GM21390 (cell line): Measurements from ENCODE around the gene TXLNA.
"Not testable (repeated sequence)": the region's sequence is repeated elsewhere in the genome, so short reads cannot be mapped to it uniquely, and the experiment has no call there.

ENCODE experiments used
- ATAC-seq: cut with Tn5 transposase; IDR thresholded peaks from one replicate; pipeline ENCODE4 v1.9.1; 2021; ENCODE audit not compliant: unreplicated experiment

Gene TXLNA

DNA sequence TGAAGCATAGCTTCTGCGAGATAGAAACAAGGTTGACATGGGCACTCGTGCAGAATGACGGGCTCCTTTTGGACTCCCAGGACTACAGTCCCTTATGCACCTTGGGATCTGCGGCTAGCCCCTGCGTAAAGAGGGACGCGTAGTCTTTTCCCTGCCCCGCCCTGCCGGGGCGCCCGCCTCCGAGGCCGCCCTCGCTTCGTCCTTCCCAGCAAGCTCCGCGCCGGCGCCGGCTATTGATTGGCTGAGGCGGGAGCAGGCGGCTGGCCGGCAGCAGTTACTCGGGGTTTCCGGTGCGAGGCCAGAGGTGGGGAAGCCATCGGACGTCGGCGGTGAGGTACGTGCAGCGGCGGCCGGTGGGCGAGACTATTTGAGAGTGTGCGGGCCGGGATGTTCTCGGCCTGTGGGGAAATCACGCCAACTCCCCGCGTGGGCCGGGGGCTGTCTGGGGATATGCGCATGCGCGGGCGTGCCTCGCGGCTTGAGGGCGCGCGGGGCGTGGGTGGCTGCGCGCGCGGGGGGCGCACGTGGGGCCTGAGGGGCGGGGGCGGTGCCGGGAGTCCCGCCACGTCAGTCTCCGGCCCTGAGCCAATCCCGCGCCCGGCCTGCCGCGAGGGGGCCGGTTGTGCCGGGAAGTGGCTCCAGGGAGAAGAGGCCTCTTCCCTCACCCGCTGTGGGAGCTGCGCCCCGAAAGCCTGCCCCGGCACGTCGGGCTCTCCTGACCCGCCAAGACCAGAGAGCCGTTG lies at the start of gene TXLNA:
Gene TXLNA (plus strand): TSS at position 233 of the 743 bp plus-strand sequence. CDS start 671 bp downstream, outside the sequence.
- peak; percentile 82 for ATAC-seq

DNA sequence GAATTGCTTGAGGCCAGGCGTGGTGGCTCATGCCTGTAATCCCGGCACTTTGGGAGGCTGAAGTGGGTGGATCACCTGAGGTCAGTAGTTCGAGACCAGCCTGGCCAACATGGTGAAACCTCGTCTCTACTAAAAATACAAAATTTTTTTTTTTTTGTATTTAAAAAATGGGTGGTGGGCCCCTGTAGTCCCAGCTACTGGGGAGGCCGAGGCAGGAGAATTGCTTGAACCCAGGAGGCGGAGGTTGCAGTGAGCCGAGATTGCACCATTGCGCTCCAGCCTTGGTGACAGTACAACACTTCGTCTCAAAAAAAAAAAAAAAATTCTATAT lies 45.6 kb upstream of the TXLNA start:
- ATAC-seq = not testable (repeated sequence)

DNA sequence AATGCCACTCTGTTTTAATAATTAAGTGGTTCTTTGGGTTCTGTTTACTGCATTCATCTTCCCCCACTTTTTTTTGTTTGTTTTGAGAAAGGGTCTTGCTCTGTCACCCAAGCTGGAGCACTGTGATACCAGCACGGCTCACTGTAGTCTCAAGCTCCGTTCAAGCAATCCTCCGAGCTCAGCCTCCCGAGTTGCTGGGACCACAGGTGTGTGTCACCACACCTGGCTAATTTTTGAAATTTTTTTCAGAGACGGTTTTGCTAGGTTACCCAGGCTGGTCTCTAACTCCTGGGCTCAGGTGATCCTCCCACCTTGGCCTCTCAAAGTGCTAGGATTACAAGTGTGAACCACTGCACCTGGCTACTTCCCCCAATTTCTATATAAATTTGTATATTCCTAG lies 42.4 kb upstream of the TXLNA start:
- ATAC-seq = no peak

DNA sequence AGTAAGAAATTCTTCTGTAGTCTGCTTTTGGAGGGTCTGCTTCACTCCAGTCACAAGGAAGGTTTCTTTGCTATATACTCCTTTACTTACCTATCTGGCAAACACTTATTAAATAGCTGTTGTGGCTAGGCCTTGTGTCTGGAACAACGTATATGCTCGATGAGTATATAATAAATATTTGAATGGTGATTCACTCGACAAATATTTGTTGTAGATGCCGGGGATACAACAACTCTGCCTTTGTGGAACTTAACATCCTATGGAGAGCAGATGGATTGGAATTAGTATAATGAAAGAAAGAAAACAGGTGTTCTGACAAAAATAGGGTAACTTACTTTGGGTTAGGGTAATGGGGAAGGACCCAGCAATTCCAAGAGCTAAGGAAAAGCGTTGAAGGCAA lies 40.5 kb upstream of the TXLNA start:
- no peak for ATAC-seq

DNA sequence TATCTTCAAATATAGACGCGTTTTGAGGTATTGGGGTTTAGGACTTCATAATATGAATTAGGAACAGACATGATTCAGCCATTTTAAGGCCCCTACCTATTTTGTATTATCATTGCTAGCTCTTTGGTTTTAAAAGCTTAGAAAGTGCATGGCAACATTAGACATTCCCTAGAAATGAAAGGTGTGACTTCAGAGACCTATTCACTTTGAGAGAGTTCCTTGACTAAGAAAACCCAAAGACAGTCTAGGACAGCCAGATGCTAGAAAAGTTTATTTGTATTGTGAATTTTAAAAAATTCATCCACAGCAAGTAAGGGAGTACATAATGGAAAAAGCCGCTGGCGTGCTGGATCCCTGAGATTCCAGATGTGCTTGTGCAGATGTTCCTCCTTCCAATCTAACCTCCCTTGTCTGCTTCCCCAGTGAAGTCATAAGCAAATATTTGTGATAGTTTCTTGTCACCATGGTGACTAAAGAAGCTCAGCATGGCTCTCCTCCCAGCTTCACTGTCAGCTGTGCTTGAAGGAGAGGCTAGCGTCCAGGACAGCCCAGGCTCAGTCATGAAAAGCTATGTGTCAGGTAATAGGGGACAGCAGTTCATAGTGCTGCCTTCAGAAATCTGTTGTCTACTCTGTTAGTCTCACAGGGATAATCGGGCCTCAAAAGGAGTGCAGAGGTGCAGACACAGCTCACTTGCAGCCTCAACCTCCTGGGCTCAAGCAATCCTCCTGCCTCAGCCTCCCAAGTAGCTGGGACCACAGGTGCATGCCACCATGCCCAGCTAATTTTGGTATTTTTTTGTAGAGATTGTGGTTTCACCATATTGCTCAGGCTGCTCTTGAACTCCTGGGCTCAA lies 36.8 kb upstream of the TXLNA start:
- ATAC-seq = no peak

DNA sequence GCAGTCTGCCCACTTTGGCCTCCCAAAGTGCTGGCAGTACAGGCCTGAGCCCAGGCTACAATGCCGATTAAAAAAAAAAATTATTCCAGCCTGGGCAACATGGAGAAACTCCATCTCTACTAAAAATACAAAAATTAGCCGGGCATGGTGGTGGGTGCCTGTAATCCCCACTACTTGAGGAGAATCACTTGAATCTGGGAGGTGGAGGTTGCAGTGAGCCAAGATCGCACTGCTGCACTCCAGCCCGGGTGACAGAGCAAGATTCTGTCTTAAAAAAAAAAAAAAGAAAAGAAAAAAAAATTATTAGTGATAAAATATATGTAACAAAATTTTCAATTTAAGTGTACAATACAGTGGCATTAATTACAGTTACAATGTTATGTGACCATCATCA lies 36.2 kb upstream of the TXLNA start:
- ATAC-seq = not testable (repeated sequence)

DNA sequence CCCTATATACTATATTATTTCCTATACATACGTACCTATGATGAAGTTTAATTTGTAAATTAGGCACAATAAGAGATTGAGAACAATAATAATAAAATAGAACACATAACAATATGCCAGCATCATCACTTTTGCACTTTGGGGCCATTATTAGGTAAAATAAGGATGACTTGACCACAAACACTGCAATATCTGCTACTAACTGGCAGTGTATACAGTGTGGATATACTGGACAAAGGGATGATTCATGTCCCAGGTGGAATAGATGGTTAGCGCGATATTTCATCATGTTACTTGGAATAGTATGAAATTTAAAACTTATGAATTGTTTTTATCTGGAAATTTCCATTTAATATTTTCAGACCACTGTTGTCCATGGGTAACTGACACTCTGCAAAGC lies 35.4 kb upstream of the TXLNA start:
- no peak for ATAC-seq

DNA sequence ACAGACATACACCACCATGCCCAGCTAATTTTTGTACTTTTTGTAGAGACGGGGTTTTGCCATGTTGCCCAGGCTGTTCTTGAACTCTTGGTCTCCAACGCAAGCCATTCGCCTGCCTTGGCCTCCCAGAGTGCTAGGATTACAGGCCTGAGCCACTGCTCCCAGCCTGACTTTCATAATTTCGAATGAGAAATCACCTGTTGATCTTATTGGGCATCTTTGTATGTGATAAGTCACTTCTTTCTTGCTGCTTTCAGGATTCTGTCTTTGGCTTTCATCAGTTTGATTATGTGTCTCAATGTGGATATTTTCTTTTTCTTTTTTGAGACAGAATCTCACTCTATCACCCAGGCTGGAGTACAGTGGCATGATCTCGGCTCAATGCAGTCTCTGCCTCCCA lies 31.7 kb upstream of the TXLNA start:
- ATAC-seq = not testable (repeated sequence)

DNA sequence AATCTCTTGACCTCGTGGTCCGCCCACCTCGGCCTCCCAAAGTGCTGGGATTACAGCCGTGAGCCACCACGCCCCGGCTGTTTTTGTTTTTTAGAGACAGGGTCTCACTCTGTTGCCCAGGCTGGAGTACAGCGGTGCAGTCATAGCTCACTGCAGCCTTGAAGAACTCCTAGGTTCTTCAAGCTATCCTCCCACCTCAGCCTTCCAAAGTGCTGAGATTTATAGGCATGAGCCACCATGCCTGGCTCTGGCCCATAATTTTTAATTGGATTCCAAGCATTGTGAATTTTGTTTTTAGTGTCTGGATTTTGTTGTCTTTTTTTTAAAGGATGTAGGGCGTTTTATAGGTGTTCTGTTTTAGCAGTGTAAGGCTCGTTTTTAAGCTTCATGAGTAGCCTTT lies 28.6 kb upstream of the TXLNA start:
- no peak for ATAC-seq

DNA sequence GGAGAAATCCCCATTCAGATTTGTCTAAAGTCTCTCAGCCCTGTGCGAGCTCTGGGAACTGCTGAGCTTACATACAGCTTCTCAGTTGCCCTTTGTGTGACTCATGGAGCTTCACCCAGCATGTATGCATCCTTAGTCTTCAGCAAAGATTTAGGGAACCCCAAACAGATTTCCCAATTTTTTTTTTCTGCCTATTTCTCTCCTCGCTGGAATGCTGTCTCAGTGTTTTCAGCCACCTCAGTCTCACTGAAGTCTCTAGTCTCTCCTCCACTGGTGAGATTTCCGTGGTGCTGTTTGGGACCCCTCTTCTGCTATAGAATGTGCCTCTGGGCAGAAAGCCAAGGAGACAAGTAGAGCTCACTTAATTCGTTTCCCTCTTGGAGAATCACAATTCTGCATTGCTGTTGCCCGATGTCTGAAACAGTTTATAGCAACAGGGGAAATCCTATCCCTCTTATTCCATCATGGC lies 28.1 kb upstream of the TXLNA start:
- no peak for ATAC-seq

DNA sequence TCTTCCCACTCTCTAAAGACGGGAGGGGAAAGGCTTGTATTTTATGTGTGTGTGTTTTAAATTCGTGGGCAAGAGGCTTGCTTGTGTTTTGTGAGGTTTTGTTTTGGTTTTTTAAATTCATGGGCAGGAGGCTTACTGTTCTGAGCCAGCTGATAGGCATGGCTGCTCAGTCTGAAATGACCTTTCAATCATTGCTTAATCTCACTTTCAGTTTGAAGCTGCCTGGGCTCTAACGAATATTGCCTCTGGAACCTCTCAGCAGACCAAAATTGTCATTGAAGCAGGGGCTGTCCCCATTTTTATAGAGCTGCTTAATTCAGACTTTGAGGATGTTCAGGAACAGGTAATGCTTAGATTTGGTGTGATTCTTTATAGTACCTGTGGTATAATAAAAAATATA lies 20.3 kb upstream of the TXLNA start:
- ATAC-seq = no peak

DNA sequence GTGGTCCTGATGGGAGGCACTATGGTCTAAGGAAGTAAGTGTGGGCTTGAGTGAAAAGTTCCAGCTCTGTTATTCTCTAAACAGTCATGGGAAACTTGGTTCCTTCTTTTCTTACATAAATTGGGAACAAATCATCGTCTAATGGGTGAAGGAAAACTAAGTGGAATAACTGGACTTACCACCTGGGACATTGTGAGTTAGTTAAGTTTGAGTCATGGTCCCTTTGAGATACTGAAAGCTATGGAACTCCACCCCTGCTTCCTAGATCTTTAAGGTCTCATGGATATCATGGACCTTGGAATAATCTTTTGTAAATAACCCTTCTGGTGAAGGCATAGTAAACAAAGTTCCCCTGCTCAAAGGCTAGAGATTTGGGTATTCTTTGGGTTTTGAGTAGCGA lies 16.1 kb upstream of the TXLNA start:
- ATAC-seq = no peak

DNA sequence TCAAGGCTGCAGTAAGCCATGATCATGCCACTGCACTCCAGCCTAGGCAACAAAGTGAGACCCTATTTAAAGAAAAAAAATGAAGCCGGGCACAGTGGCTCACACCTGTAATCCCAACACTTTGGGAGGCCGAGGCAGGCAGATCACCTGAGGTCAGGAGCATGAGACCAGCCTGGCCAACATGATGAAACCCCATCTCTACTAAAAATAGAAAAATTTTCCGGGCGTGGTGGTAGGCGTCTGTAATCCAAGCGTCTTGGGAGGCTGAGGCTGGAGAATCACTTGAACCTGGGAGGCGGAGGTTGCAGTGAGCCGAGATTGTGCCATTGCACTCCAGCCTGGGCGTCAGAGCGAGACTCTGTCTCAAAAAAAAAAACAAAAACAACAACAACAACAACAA lies 13.8 kb upstream of the TXLNA start:
- not testable (repeated sequence) for ATAC-seq

DNA sequence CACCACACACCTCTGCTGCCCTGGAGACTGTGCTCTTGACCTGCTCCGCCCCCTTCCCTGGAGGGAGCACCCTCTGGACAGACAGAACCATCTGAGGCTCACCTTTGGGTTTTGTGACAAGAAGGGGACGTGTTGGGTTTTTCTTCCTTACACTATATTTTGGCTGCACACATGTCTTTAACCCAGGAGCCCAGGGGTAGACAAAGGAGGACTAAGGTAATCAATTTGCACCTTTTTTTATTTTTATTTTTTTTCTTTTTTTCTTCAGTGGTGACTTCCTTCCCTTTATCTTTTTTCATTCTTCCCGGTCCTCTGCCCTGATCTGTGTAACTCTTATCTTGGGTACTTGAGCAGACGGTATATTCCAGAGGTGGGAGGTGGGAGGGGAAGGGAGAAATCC lies 8.5 kb upstream of the TXLNA start:
- ATAC-seq = no peak

DNA sequence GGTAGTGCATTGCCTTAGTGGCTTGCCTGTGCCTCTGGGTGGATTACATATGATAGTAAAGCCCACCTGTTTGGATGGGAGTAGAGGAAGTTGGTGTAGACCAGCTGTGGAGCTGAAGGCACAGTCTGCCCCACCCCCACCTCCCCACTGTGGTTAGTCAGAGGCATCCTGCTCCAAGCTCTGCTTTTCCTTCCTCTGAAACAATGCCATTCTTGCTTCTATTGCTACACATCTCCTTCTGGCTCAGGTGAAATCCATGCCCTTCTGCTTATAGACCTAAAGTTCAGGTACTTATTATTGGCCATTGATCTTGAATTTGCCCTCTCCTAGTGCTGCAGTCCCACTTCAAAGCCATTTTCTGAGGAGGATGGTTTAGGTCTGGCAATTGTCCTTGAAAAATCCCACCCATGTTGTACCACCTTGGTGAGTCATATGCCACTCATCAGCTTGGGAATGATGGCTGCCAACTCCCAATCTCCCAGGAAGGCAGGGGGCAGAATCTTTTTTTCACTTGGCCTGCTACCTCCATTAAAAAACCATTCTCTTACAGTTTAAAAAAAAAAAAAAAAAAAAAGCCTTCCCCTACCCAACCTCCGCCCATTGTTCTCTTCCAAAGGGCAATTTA lies 6.7 kb upstream of the TXLNA start:
- ATAC-seq = no peak

DNA sequence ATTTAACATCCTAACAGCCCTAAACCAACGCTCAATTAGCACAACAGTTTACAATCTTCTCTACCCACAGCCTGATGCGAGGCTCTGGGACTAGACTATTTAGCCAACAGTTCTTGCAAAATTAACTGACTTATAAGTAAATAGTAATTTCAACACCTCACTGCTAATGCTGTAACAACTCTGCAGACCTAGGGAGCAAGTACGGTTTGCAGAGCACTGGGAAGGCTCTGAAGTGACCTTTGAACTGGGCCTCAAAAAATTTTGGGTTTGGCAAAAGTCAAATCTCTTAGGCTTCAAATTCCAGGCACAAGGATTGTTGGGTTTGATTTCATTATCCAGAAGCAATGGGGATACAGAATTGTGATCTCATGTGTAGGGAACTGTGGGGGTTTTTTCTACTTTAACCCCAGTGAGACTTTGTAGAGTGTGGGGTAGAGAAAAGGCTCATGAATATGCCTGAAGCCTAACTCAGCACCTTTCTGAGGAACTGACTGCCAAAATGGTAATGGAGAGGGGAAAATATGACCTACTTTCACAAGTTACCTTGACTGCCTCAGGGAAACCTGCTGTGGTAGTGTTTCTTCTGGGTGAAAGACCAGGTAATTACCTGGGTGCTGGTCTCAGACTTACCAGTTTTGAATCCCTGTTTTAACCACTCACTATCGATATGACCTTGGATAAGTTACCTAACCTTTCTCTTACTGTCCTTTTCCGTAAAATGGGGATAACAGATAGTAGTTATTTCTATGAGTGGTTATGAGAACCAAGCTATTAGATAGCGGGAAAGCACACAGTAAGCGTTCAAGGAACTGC lies 889 bp upstream of the TXLNA start:
- ATAC-seq = no peak

DNA sequence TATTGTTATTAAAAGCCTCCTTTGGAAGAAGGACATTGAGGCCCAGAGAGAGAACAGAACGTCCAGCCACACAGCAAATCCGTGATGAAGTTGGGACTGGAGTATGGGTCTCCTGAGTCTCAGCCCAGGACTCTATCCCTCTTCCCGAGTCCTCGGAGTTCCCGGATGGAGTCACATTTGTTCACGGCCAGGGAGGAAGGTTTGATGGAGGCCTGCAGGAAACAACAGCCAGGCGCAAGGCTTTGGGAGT lies 357 bp upstream of the TXLNA start:
- no peak for ATAC-seq

DNA sequence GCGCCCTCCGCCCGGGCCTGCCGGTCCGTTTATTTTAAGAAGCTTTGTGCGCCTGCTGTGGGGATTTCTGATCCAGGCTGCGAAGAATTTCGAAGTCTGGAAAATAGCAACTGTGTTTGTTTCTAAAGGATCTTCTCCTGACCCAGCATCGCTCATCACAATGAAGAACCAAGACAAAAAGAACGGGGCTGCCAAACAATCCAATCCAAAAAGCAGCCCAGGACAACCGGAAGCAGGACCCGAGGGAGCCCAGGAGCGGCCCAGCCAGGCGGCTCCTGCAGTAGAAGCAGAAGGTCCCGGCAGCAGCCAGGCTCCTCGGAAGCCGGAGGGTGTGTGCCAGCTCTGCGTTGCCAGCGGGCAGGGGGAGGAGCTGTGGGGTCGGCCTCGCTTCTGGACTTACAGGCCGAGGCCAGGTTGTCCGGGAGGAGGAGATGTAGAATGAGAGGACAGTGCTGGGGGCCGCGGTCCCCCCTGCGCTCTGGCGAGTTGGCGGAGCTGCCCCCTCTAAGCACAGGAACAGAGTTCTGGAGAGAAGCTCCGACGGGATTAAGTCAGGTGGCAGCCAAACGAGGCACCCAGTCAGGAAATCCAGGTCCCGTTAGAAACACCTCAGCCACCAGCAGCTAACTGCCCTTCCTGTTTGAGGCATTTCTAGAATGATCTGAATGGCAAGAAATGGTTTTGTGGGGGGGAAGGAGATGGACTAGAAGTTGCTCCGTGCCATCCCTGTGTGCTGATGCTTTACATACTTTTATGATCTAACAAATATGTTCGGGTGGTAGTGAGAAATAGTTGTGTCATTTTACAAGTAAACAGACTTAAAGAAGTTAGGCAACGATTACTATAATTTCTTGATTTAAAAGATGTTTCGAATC lies 948 bp downstream of the TXLNA start:
- ATAC-seq = peak; percentile 18

DNA sequence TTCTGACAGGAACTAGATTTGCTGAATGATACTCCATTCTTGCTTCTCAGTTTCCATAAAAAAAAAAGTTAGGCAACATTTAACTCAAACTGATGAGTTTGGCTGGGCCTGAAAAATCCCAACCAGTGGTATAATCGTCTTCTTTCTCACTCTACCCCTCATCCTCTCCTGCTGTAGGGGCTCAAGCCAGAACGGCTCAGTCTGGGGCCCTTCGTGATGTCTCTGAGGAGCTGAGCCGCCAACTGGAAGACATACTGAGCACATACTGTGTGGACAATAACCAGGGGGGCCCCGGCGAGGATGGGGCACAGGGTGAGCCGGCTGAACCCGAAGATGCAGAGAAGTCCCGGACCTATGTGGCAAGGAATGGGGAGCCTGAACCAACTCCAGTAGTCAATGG lies 1.6 kb downstream of the TXLNA start:
- no peak for ATAC-seq

DNA sequence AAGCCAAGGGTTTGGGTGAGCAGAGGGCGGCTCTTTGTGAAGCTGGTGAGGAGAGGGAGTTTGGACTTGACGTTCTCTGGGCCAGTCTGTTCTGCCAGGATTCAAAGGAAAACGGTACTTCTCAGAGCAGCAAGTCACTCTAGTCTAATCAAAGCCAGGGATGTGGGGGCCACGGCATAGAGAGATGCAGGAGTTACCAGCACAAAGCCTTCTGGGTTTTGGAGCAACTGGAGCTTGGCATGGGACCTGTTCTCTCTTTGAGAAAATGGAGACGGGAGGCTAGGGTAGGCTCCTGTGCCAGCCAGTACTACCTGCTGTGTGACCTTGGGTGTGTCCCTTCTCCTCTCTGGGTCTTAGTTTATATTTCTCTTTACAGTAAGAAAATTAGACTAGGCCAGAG lies 2.1 kb downstream of the TXLNA start:
- ATAC-seq = no peak
